Activated CD4-positive, alpha-beta T cell treated with anti-CD3 and anti-CD28 coated beads, Interleukin-2, Interleukin-6, amounts not matched to agents 100 ng/mL and 50 ng/mL, durations not matched to agents 16 hours and 8 hours (primary cell): ENCODE results near the gene GINS3.

Experiments used
- DNase-seq: peaks from one replicate; pipeline ENCODE4 v3.0.0-alpha.2; 2020

The GINS3 gene

DNA sequence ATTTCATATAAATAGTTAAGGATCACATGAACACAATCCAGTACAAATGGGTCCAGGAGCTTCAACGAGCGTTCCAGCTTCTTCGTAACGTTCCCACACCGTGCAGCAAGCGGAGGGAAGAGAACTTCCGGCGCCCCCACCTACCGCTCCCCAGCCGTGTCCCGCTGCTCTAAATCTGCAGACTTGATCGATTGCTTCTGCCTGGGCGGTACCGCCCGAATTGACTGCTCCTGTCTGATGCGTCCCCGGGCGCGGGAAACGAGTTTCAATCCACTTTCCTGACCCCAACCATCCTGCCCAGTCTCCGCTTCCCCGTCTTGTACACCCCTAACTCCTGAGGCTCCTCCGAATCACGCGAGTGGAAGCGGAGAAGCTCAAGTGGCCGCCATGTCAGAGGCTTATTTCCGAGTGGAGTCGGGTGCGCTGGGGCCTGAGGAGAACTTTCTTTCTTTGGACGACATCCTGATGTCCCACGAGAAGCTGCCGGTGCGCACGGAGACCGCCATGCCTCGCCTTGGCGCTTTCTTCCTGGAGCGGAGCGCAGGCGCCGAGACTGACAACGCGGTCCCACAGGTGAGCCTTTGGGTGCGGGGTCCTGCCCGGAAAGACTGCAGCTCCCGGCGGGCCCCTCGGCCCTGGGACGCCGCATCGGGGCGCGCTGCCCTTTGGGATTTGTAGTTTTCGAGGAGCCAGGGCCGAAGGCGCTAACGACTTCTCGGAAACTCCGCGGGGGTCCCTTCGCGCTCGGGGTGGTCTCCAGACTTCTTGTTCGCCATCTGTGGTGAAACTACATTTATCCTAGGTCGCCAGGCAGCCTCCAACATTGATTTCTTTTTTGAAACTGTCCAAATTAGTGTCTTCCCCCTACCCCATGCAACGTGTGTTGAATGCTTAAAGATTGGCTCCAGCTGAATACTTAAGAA is at the start of gene GINS3:
TSS of gene GINS3 (plus strand) at position 257 of the 923 bp plus-strand sequence. CDS start at position 388, 131 bp downstream.
- DNase-seq = peak; percentile 92

DNA sequence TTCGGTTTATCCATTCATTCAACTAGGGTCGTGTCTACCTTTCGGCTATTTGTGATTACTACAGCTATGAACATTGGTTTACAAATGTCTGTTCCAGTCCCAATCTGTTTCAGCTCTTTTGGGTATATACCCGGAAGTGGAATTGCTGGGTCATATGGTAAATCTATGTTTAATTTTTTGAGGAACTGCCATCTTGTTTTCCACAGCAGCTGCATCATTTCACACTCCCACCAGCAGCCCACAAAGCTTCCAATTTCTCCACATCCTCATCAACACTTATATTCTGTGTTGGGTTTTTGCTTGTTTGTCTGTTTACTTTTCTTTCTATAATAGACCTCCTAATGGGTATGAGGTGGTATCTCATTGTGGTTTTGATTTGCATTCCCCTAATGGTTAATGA is 48.7 kb upstream of the GINS3 start:
- no peak for DNase-seq

DNA sequence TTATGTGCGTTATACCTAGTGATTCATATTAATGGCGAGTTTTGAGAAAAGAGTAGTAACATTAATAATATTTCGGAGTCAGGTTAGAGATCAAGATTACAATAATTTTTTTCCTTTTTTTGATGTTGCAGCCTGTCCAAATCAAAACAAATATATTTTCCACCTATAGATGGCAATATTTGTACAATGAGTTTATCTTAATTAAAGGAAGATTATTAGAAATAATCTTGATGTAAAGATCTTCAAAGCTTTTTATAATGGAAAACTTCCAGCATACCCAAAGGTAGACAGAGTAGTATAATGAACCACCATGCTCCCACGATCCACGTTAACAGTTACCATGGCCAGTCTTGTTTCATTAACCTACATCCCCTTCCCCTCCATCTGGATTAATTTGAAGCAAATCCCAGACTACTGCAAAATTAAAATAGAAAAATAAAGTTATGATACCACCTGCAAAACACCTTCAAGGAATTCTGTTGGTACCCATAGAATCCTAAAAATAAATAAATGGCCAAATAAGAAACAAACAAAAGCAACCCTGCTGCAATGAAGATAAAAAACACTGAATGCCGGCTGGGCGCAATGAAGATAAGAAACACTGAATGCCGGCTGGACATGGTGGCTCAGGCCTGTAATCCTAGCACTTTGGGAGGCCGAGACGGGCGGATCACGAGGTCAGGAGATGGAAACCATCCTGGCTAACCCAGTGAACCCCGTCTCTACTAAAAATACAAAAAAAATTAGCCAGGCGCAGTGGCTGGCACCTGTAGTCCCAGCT is 46.5 kb upstream of the GINS3 start:
- DNase-seq = no peak

DNA sequence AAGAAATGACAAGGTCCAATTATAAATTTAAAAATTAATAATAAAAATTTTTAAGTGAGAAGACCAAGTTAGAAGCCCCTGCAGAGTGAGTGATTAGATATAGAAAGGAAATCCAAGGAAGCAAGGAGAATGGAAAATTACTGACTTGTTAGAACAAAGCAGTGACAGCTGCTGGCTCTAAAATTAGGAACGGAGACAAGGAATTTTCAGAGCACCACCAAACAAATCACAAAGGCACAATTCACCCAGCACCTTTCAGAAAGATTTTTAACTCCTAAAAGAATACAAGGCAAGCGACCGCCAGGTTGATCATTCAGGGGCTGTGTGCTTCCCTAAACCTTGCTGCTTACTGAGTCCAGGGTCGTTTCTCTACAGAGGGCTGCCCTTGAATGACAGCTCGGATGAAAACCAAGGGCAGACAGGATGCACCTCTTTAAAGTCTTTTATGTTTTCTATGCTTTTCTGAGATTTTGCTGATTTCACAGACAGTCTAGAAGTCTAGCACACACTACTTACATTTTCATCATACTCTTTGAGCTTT is 45.4 kb upstream of the GINS3 start:
- no peak for DNase-seq

DNA sequence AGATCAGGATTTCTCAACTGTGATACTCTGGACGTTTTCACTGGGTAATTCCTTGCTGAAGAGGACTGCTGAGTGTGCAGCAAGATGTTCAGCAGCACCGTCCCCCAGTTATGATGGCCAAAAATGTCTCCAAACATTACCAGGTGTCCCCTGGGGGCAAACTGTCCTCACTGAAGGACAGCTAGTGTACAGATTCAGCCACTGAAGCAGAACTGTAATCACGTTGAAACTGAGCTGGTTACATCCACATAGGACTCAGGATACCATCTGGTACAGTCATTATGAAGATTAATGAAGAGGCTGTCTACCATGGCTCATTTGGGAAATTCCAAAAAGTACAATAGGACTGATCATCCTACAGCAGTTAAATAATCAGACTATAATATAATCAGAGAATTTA is 43.3 kb upstream of the GINS3 start:
- DNase-seq = no peak

DNA sequence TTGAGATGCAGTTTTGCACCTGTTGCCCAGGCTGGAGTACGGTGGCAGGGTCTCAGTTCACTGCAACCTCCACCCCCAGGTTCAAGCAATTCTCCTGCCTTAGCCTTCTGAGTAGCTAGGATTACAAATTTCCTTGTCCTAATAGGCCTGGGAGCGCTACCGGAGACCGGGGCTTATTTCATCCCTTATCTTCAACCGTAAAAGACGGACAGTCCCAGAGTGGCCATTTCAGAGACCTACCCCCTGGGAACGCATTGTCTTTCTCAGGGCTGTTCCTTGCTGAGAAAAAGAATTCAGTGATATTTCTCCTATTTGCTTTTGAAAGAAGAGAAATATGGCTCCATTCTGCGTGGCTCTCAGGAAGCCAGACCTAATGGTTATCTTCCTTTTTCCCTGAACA is 39.6 kb upstream of the GINS3 start:
- no peak for DNase-seq

DNA sequence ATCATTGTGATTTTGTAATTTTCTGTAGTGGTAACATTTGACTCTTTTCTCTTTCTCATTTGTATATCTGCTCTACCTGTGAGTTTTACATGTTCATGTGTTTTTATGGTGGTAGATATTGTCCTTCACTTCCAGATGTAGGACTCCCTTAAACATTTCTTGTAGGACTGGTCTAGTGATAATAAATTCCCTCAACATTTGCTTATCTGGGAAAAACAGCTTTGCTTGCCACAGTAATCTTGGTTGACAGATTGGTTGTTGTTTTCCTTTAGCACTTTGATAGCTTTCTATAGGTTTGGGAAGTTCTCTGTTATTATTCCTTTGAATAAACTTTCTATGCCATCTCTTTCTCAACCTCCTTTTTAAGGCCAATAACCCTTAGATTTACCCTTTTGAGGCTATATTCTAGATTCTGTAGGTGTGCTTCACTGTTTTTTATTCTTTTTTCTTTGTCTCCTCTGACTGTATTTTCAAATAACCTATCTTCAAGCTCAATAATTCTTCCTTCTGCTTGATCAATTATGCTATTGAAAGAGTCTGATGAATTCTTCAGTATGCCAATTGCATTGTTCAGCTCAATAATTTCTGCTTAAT is 32.1 kb upstream of the GINS3 start:
- no peak for DNase-seq

DNA sequence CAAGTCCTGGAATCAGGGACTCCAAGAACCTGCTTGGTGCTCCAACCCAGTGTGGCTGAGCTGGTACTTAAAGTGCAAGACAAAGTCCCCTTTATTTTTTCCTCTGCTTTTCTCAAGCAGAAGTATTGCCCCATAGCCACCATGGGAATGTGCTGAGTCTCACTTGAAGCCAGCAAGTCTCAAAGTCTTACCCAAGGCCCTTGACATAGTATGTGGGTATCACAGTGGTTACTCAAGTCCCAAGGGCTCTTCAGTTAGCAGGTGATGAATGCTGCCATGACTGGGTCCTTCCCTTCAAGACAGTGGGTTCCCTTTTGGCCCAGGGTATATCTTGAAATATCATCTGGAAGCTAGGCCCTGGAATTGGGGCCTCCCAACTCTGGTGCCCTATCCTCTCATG is 30.5 kb upstream of the GINS3 start:
- DNase-seq = no peak

DNA sequence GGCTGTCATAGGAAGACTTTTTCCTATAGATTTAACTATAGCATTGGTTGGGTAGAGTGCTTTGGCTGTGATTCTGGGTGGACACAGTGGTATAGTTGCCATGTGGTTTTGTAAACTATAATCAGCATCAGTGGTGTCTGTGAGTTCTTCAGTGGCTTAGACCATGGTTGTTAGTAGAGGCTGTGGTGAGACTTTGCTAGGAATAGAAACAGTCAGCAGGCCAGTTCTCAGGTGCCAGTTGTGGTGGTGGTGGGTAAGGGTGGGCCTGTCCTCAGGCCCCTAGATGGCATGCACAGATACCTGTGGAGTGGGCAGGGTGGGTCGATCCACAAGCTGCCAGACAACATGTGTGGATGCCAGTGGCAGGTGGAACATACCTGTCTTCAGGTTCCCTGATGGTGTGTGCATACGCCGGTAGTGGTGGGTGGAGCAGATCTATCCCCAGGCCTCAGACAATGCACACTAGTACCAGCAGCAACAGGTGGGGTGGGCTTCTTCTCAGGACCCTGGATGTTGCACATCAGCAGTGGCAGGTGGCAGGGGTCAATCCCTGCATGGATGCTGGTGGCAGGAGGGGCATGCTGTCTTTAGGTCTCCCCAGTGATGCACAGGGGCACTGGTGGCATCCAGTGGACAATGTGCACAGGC is 28.4 kb upstream of the GINS3 start:
- DNase-seq = no peak

DNA sequence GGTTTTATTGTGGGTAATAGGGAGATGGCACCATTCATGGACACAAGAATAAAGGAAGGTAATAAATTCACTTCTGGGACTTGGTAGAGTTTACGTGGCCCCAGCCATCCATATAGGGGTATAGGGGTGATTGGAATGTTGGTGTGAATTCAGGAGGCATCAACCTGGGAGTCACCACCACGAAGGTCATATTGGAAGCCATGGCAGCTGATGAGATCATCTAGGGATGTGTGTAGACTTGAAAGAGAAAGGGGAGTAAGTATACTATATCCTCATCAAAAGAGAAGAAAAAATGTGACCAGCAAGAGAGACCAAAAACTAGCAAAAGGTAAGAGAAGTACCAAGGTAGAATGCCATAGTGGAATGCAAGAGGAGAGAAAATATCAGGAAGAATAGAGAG is 26.6 kb upstream of the GINS3 start:
- no peak for DNase-seq

DNA sequence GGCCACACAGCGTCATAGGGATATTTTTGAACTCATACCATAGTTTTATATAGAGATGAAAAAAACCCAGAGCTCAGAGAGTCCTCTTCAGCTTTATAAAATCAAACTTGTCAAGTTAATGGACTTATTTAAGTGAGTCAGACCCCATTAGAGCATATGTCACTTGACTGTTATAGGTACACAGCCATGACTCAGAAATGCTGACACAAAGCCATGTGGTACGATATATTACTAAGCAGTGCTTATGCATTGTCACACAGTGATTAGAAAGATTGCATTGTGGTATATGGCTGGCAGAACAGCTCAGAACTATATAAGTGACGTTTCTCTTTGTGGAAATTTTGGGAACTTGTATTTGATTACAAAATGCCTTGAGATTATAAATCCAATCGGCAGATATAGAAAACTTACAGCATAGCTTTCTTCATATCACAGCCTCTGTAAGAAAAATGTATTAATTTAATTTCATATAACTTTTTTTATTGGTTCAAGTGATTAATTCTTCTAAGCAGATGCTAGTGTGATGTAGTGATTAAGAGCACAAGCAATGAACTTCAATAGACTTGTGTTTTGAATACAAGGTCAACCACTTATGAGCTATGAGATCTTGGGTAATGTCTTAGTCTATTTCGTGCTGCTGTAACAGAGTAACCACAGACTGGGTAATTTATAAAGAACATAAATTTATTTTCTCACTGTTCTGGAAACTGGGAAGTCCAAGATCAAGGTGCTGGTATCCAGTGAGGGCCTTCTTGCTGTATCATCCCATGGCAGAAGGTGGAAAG is 25.8 kb upstream of the GINS3 start:
- DNase-seq = peak; percentile 45

DNA sequence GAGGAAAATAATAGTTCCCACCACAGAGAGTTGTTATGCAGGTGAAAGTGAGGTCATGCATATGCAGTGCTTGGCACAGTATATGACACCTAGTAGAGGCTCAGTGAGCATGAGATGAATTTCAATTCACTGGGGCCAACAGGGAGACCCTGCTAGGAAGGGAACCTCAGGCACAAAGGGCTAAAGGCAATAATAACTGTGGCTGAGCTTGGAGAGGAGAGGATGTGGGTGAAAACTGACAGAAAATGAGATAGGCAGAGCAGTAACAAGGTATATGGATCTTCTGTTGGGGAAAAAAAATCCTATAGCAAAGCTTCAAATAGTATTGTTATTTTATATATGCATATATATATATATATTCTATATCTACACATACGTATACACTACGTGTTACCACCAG is 25.0 kb upstream of the GINS3 start:
- no peak for DNase-seq

DNA sequence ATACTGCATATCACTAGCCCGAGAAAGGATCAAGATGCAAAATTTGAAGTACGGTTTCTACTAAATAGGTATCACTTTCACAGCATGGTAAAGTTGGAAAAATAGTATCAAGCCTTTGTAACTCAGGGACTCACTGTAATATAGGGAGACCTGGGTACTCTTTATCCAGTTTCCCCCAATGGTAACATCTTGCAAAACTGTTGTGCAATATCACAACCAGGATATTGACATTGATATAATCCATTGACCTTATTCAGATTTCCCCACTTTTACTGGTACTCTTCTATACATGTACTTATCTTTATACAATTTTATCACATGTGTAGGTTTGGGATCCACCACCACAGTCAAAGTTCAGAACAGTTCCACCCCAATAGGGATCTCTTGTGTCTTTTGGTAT is 20.4 kb upstream of the GINS3 start:
- DNase-seq = no peak

DNA sequence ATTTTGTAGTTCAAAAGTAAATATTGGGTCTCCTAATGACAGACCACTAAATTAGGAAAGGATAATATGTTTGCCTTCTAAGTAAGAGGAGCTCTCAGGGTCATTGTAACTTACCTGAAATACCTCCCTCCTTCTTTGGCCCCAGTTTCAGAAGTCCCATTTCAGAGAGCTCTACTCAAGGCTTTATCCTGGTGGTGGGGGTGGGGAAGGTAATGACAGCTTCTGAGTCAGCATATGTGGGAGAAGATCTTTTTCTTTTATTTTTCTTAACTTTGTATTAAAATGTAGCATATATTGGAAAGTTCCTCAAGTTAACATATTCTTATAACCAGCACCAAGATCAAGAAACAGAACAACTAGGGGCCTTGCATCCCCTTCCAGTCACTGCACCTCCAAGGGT is 16.9 kb upstream of the GINS3 start:
- DNase-seq = no peak

DNA sequence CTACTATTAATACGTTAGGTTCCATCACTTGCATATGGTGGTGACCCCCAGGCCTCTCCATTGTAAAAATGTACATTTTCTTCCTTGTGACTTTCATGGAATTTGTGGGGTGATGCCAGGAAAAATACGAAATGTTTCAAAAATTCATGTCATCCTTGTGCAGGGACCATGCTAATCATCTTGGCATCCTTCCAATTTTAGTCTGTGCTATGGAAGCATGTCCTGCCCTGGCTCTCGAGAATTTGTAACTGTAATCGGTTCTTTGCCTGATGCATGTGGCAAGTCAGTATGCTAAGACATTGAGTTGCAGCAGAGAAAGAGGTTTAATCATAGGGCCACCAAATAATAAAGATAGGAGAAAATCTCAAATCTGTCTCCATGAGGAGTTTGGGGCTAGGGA is 14.3 kb upstream of the GINS3 start:
- DNase-seq = no peak

DNA sequence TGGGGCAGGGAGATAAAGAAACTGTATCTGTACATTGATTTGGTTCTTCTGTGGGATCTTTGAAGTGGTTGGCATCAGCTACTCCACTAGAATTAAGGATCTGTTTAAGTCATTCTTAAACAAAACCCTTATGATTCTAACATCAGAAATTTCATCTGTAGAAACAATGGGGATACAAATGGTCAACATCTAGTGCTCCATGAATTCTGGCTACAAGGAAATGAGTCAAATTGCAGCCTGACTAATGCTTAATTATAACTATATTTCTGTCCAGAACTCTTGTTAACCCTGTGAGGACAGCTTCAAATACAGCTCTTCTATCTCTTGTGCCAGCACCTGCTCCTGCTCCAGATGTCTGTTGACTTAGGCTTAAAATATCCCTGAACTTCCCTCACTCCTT is 13.9 kb upstream of the GINS3 start:
- no peak for DNase-seq

DNA sequence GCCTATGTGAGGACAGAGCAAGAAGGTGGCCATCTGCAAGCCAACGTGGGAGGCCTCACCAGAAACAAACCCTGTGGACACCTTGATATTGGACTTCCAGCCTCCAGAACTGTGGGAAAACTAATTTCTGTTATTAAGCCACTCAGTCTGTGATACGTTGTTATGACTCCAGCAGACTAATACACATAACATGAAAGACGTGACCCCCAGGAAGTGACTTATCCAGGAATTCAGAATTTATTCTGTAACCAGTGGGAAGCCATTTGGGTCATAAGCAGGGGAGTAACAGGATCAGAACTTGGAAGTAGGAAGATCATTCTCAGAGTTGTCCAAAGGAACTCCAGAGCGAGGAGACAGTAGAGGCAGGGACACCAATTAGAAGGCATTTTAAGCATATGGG is 12.5 kb upstream of the GINS3 start:
- no peak for DNase-seq

DNA sequence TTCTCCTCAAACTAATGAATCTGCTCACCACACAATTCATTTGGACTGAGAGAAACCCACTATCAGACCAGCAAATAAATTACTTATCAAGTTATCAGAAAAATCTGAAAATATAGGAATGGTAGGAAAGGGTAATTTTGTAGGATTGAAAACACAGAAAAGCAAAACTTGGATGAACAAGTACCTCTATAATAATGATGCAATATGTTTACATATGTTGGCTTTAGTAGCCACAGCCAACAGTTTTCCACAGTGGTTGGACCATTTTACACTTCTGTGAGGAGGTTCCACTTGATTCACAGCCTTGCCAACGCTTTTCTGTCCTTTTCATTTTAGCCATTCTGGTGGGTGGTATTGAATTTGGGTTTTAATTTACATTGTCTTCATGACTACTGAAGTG is 10.6 kb upstream of the GINS3 start:
- DNase-seq = no peak

DNA sequence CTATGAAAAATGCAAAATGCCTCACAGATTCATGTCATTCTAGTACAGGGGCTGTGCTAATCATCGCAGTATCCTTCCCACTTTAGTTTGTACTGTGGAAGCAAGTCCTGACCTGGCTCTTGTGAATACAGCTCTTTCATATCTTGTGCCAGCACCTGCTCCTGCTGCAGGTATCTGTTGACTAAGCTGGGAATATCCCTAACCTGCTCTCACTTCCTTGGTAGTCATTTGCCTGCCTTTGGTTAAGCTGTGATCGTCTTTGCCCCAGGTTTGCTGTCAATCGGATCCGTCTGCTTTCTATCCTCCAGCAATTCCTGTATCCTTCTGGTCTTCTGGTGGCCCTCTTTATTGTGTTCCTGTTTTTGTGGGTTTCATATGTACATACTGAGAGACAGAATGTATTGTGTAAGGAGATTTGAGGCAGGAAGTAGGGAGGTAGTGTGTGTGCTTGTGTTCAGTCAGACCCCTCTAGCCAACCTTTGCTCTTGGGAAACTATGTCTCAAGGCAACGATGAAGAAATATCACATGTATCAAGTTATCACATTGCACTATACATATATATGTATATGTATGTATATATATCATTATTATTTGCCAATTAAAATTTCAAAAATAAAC is 7.7 kb upstream of the GINS3 start:
- no peak for DNase-seq

DNA sequence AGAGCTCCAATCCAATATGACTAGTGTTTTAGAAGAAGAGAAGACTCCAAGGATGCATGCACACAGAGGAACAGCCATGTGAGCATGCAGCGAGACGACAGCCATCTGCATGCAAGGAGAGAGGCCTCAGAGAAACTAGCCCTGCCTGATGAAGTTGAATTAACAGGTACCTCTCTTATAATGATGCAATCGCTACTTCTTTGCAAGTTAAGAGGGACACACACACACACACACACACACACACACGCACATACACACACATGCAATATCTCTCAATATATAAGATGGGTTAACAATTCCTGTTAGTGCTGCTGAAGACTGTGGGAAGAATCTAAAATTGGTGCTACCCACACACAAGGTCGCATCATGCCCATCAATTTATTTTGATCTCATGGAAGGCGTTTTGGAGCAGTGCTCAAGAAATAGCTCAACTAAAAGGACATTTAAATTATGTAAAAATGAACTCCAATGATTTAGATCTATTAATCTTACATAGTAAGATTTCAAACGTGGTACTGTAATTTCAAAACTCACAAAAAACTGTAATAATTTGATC is 7.0 kb upstream of the GINS3 start:
- no peak for DNase-seq

DNA sequence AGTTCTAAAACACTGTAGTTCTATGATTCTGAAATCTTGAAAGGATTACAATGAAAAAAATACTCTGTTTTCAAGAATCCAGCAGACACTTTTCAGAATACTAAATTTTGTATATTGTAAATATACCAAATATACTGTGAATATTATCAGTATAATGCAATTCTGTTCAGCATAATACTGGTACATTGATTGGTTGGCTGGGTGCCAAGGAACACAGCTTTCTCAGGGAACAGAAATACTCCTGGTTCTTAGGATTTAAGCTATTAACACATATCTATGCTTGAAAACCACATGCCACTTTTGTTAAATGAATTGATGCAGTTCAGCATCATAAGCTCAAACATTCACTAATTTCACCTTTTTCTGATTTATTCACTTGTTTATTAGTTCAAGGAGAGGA is 2.5 kb upstream of the GINS3 start:
- DNase-seq = no peak
